Suppressor macrophage (primary cell): ENCODE measurements around the gene IRX2.

ENCODE experiments used
- DNase-seq, 4 experiments: peaks; one replicate each; pipeline ENCODE4 v3.0.0-alpha.2; 2020 to 2022

Gene IRX2

DNA sequence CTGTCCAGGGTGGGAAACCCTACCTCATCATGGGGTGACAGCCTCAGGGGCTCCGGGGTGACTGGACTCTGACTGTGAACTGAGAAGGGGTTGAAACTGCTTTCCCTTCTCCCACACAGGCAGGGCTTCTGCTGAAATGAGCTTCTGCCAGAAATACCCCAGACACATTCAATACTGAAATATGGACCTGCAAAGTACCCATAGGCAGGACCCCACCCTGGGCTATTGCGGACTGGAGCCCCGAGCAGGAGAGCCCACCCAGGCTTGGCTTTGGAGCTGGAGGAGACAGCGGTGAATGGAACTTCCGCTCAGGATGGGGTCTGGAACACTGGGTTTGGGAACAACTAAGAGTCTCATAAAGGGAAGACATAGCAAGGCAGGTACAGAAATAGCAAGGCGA, 37.5 kb downstream of the IRX2 start:
- no peak for DNase-seq

DNA sequence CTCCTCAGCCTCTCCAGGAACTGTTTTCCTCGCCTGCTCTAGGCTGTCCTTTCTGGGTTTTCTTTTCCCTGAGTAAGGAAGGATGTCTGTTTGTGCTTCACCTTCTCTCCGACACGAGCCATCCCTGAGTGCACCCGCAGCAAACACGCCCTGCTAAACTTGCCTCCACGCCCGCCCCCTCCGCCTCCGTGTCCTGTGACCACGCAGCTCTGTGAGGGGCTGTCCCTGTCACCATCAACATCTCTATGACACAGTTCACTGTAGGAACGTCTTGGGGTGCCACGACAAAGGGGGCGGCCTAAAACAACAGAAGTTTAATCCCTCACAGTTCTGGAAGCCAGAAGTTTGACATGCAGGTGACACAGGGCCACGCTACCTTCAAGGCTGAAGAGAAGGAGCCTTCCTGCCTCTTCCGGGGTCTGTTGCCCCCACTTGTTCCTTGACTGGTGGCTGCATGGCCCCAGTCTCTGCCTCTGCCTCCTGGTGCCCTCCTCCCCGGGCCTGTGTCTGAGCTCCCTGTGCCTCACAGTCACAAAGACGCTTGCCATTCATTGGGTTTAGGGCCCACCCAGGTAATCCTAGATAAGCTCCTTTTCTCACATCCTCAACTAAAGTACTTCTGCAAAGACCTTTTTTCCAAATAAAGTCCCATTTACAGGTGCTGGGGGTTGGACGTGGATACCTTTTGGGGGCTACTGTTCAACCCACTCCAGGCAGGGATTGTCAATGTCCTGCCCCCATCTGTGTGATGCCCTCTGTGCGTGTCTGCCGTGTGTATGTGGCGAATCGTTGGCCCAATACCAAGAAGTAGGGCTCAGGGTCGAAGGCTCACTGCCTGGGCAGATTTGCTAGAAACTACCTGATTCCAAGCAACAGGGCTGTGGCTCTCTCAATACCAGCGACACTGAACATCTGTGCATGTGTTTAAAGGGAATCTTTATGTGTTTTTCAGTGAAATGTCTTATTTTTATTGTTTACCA, 39.7 kb downstream of the IRX2 start:
- no peak for DNase-seq

- no peak for DNase-seq
Measured at GRCh38 chr5:2710910-2711309, 40.6 kb downstream of the IRX2 start.

DNA sequence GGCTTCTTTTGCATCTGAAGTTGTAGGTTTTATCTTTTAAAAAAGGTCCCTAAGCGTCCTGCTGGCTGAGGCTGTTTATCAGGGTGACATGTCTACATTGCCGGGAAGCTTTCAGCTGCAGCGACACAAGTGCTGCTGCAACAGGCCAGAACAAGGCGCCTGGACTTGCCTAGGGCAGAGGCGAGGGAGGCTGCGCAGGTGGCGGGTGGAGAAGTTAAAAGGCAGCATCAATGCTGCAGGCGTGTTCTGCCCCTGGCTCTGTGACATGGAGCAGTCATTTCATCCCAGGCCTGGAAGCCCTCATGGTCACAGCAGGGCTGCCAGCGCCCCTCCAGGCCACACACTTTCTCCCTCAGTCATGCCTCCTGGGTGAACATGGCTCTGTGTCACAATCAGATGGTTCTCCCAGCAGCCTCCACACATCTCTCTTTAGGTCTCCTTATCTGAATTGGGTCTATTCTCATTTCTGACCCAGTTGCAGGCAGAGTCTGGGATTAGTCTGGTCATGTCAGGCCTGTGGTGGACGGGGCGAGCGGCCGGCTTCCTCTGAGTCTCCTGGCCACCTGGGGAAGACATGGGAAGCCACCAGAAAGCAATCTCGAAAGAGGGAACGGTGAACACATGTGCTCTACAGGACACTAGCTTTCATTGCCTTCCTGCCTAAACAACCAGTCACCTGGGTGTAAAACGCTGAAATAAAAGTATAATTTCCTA, 41.3 kb downstream of the IRX2 start:
- DNase-seq = no peak

DNA sequence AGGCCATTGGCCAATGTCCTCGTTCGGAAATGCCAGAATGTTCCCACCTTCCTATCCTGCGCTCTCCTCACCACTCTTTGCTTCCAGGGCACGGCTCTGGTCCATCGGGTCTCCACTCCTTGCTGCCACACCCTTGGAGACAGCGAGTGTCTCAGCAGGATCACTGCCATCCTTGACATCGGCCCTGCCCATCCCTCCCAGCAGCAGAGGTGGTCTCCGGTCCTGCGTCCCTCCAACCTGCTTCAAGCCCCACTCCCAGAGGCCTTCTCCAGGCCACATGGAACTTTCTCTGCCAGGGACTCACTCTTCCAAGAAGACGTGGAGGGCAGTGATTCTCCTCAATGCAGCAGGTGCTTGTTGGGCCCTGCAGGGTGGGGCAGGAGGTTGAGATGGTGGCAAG, 42.7 kb downstream of the IRX2 start:
- no peak for DNase-seq

GRCh38 chr5:2708132-2708531, 43.3 kb downstream of the IRX2 start:
- DNase-seq = no peak

GRCh38 chr5:2705861-2706260, 45.6 kb downstream of the IRX2 start:
- no peak for DNase-seq

DNA sequence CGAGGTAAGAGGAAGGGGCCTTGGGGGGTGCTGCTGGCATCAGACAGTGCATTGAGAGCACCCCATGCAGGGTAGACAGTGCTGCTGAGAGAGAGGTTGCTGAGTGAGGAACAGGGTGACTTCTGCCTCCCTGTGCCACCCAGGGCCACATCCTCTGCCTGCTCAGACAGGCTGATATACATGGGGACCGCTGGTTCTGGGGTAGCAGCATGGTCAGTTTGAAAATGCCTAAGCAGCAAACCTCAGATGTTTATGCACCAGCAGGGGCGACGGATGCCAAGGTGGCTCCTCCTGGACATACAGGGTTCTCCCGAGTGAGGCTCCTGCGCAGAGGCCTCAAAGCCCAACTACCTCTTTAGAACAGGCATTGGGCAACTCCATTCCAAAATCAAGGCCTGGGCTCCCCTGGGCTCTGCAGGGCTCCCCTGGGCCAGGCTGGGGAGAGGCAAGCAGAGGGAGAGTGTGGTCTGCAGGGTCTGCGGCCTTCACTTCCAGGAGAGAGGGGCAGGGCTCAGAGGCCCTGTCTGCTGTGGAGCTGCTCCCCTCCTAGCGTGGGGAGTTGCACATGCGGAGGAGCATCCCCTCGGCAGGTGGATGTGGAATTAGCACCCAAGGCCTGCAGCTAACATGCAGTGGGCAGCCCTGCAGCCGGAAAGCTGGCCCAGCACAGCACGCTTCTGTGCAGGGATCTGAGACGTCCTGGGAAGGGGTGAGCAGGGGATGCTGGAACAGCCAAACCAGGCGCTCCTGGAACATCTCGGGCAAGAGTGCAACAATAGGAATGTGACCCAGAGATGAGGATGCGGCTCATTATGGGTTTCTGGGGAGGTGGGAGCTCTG, 46.5 kb downstream of the IRX2 start:
- DNase-seq = no peak

DNA sequence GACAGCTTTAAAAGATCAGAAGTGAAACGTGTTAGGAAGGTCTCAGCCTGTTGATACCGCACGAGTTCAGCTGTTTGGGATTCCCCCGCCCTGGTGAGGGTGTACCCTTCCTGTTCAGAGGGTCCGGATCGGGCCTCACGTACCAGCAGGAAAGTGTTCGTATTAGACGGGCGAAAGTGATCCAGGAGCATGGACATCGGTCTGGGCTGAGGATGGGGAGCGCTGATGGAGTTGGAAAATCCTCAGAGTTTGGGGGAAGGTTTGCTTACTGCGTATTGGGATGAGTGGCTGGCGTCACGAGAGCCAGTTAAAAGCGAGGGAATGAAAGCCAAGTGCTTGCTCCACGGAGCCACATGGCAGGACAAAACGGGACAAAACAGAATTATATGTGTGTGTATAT, 47.4 kb downstream of the IRX2 start:
- DNase-seq = no peak

DNA sequence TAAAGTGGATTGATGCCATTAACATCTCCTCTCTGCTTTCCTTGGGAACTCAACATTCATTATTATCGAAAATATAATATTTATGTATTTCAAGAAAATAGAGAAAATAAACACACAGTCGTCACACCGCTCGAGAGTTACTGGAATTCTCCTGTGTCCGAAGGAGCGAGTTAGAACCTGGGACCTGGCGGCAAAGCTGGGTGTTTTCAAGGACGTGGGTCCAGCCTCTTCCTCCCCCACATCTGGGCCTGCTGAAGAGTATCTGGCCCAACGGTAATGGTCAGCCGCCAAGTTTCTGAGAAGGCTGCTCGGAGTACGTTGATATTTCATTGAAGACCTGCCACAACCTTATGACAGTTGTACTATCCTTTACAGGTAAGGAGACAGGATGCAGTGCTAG, 47.9 kb downstream of the IRX2 start:
- DNase-seq = no peak

GRCh38 chr5:2703041-2703440, 48.4 kb downstream of the IRX2 start:
- no peak for DNase-seq

DNA sequence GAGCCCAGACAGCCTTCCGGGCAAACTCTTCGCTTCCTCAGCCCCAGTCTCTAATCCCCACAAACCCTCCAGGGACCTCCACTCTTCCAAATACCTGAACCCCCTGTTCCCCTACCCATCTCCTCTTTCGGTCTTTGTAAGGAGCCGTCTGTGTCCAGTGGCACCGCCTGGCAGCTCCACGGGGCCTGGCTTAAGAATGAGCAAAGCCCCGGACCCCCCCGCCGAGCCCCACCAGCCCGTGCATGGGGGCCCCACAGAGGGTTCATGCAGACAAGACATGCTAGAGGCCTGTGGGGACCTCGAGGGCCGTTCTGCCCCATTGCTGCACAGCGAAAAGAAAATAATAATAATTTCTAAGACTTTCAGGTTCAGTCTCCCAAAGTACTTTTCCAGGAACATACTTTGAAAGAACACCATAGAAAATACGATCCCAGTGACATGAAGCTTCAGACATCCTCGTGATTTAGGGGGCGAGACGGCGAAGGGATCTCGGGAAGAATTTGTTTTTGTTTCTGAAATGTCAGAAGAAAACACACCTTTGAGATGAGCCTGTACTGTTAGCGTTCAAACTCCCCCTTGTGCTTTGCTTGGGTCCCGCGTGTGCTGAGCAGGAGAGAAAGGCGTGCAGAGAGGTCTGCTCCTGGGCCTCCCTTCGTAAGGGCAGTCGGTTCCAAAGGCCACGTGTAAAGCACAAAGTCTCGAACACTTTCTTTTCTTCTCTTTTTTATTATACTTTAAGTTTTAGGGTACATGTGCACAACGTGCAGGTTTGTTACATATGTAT, 49.2 kb downstream of the IRX2 start:
- no peak for DNase-seq

DNA sequence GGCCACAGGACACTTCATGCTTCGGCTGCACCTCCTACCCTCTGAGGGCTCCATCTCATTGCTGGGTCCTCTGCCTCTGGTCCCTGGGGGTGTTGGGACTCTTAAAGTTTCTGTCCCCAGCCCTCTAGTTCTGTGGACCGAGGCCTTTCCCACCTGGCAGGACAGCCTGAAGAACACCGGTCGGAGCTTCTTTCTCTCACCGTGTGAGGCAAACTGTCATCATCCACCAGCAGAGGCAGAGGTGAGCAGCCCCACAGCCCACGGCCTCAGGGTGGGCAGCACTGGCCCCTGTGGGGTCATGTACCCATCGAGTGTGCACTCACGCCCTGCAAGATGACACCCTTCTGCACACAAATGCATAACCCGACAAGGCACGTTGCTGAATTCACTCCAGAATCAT, 49.9 kb downstream of the IRX2 start:
- DNase-seq = no peak

DNA sequence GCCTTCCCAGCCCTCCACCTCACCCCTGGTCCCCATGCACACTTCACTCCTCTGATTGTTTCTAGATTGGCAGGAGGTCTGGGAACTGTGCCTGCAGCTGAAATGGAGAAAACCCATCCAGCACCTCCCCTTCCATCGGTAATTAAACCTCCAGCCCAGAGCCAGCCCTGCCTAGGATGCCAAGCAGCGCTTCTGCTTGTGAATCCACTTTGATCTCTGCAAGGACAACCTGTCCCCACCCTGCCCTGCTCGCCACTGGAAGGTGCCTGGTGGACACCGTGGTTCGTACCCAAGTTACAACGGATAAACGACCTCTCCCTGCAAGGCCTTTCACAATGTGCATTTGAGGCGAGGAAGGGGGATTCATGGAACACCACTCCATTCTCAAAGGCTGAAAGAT, 50.6 kb downstream of the IRX2 start:
- no peak for DNase-seq

- no peak for DNase-seq
Measured at GRCh38 chr5:2699686-2700085, 51.8 kb downstream of the IRX2 start.

DNA sequence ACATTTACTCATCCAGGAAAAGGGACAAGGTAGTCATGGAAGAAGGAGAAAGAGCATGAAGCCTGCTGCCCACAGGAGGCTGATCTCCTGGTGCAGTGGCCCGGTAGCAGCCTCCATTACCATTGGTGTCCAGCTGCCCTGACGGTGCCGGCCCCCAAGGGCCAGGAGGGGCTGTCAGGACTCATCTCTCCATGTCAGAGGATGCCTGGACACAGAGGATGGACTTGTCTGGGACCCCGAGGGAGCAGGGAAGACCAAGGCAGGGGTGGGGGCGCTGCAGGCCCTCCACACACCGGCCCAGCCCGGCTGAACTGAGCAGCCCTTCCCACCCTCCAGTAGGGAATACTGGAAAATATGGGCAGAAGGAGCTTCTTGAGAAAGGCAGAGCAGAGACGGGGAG, 52.2 kb downstream of the IRX2 start:
- DNase-seq = no peak

- DNase-seq = no peak
Measured at GRCh38 chr5:2698581-2698980, 52.9 kb downstream of the IRX2 start.

DNA sequence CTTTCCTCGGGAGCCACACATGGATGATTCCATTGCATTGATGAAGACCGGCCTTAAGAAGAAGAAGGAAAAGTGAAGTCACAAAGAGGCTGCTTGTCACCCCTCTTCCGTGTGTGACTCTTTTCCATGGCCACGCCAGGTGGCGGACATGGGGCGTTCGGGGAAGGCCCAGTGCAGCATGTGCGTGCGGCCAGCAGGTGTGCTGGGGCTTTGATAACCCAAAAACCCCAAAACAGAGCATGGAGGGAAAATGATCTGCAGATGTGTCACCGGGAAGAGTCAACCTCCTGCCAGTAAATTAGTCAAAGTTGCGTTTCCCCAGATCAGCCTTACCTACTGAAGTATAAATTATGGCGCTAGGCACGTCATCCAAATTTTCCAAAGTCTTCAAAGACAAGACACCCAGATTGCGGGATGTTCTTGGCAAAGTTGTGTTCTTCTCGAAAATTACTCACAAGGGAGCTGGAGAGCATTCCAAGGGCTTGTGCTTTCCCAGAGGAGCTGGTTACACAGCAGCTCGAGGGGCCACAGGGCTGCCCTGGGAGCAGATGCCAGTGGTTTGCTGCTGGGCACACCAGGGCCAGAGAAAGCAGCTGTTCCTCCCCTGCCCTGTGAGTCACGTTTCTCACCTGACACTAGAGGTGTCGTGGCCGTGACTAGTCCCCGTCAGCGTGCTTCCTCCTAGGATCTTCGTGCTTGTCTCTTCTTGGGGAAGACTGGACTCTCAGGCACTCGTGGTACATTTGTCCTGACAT, 53.9 kb downstream of the IRX2 start:
- no peak for DNase-seq

- no peak for DNase-seq
Measured at GRCh38 chr5:2697041-2697440, 54.4 kb downstream of the IRX2 start.
